GM12878 (cell line): ENCODE results near the gene ZNF174. TPM values are rescaled to one million over a fixed set of nuclear protein-coding genes. Genes with fewer than 3 reads are reported as not detected.

ENCODE experiments used
- BHLHE40 ChIP-seq, 2 experiments: fragments of 450-650 bp in 1 of 2; IDR thresholded peaks; 2 replicates each; pipeline ENCODE4 v1.6.1; 2011 to 2017; ENCODE audit warnings: low read depth in 2 of 2, borderline replicate concordance in 1 of 2, improper control_type of control experiment in 1 of 2, low read length in 1 of 2, mild to moderate bottlenecking in 1 of 2
- TAF1 ChIP-seq: IDR thresholded peaks from 2 replicates; pipeline ENCODE4 v1.6.1; 2011; ENCODE audit warnings: mild to moderate bottlenecking, low read depth, low read length, borderline replicate concordance
- ZNF384 ChIP-seq: IDR thresholded peaks from 2 replicates; pipeline ENCODE4 v1.6.1; 2012; ENCODE audit warnings: low read depth, mild to moderate bottlenecking, low read length, improper control_type of control experiment, borderline replicate concordance
- polyA plus RNA-seq, 11 experiments: library from polyadenylated mRNA; depleted of rRNA in 4 of 11; unstranded in 6 of 11; stranded (reverse) in 5 of 11; fragments of >200 nt; fragmentation: Nextera tagmentation in 4 of 11; fragmentation: Illumina TruSeq in 1 of 11; extraction: Ambion mirVana in 4 of 11; extraction: Trizol in 1 of 11; gene quantifications; 1 replicate in 1 of 11; 2 replicates in 10 of 11; pipeline versions ENCODE4 v1.2.1 to v1.2.3, GENCODE V29; 2011 to 2016; ENCODE audit warnings: inconsistent platforms in 2 of 11, missing spikeins in 2 of 11, low read depth in 1 of 11
- total RNA-seq, 4 experiments: library from RNA; depleted of rRNA in 3 of 4; stranded (reverse); fragments of >200 nt in 3 of 4; fragmentation: Illumina TruSeq in 1 of 4; extraction: Trizol in 1 of 4; gene quantifications; 2 replicates each; pipeline versions ENCODE4 v1.2.1 to v1.2.3, GENCODE V29; 2013 to 2021
- TF ChIP-seq, protein P1 (sequence below): fragments of 450-650 bp; IDR thresholded peaks from 2 replicates; pipeline ENCODE4 v1.6.1; 2016; ENCODE audit warnings: mild to moderate bottlenecking, moderate library complexity, borderline replicate concordance
- TF ChIP-seq, protein P2 (sequence below): fragments of 450-650 bp; IDR thresholded peaks from 2 replicates; pipeline ENCODE4 v1.6.1; 2016; ENCODE audit warnings: mild to moderate bottlenecking
- TF ChIP-seq, protein P3 (sequence below): fragments of 450-650 bp; IDR thresholded peaks from 2 replicates; pipeline ENCODE4 v1.6.1; 2017; ENCODE audit warnings: mild to moderate bottlenecking, moderate library complexity
- TF ChIP-seq, protein P4 (sequence below): IDR thresholded peaks from 2 replicates; pipeline ENCODE4 v1.6.1; 2012; ENCODE audit warnings: low read depth, low read length, improper control_type of control experiment
- TF ChIP-seq, protein P5 (sequence below): IDR thresholded peaks from 2 replicates; pipeline ENCODE4 v1.6.1; 2012; ENCODE audit warnings: low read depth, low read length, improper control_type of control experiment

ZNF174 gene
- total and polyA plus RNA-seq, 10 of the 15 experiments (the other 5 are each of a cell fraction or from before 2014, with no cell fraction given), result 3.0 to 14.3 (median 10.1) TPM

DNA sequence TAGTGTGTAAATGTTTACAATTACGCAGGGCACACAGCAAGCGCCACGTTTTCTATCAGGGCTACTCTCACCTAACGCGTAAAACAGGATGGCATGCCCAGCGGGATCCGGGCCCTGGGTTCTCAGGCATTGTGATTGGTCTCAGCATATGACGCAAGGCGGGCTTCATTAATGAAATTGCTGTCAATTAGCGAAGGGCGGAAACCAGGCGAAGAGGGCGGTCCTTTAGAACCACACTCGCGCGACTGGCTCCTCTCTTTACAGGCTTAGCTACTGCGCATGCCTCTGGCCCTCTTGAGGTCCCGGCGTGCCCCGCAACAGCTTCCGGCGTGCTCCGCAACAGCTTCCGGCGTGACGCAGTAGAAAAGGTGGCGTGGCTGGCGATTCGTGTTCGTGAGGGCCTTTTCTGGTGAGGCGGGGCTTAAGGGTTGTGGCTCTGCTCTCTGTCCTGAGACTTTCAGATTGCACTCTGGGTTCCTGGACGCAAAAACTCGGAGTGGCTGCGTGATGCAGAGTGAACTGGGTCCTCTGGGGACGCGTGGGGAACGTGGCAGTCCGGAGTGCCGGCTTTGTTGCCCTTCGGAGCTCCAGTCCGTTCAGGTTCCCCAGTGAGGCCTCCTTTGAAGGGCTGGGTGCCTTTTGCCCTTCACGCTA, 36.1 kb upstream of the ZNF174 start (continued):
- TF ChIP-seq, protein P1, sequence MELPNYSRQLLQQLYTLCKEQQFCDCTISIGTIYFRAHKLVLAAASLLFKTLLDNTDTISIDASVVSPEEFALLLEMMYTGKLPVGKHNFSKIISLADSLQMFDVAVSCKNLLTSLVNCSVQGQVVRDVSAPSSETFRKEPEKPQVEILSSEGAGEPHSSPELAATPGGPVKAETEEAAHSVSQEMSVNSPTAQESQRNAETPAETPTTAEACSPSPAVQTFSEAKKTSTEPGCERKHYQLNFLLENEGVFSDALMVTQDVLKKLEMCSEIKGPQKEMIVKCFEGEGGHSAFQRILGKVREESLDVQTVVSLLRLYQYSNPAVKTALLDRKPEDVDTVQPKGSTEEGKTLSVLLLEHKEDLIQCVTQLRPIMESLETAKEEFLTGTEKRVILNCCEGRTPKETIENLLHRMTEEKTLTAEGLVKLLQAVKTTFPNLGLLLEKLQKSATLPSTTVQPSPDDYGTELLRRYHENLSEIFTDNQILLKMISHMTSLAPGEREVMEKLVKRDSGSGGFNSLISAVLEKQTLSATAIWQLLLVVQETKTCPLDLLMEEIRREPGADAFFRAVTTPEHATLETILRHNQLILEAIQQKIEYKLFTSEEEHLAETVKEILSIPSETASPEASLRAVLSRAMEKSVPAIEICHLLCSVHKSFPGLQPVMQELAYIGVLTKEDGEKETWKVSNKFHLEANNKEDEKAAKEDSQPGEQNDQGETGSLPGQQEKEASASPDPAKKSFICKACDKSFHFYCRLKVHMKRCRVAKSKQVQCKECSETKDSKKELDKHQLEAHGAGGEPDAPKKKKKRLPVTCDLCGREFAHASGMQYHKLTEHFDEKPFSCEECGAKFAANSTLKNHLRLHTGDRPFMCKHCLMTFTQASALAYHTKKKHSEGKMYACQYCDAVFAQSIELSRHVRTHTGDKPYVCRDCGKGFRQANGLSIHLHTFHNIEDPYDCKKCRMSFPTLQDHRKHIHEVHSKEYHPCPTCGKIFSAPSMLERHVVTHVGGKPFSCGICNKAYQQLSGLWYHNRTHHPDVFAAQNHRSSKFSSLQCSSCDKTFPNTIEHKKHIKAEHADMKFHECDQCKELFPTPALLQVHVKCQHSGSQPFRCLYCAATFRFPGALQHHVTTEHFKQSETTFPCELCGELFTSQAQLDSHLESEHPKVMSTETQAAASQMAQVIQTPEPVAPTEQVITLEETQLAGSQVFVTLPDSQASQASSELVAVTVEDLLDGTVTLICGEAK, result peak; percentile 86
- 0 out of 4 replicates have a peak, but pooled peaks of 1 of the 2 experiments have one; percentile 24 for TF ChIP-seq BHLHE40 (IDR thresholded peaks at IDR 0.05; ENCODE audit: borderline replicate concordance in 1 of 2, low read depth in 2 of 2, low read length in 1 of 2)
- TF ChIP-seq TAF1, result peak; percentile 51
- TF ChIP-seq, protein P2, sequence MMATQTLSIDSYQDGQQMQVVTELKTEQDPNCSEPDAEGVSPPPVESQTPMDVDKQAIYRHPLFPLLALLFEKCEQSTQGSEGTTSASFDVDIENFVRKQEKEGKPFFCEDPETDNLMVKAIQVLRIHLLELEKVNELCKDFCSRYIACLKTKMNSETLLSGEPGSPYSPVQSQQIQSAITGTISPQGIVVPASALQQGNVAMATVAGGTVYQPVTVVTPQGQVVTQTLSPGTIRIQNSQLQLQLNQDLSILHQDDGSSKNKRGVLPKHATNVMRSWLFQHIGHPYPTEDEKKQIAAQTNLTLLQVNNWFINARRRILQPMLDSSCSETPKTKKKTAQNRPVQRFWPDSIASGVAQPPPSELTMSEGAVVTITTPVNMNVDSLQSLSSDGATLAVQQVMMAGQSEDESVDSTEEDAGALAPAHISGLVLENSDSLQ, result peak; percentile 90
- TF ChIP-seq, protein P3, sequence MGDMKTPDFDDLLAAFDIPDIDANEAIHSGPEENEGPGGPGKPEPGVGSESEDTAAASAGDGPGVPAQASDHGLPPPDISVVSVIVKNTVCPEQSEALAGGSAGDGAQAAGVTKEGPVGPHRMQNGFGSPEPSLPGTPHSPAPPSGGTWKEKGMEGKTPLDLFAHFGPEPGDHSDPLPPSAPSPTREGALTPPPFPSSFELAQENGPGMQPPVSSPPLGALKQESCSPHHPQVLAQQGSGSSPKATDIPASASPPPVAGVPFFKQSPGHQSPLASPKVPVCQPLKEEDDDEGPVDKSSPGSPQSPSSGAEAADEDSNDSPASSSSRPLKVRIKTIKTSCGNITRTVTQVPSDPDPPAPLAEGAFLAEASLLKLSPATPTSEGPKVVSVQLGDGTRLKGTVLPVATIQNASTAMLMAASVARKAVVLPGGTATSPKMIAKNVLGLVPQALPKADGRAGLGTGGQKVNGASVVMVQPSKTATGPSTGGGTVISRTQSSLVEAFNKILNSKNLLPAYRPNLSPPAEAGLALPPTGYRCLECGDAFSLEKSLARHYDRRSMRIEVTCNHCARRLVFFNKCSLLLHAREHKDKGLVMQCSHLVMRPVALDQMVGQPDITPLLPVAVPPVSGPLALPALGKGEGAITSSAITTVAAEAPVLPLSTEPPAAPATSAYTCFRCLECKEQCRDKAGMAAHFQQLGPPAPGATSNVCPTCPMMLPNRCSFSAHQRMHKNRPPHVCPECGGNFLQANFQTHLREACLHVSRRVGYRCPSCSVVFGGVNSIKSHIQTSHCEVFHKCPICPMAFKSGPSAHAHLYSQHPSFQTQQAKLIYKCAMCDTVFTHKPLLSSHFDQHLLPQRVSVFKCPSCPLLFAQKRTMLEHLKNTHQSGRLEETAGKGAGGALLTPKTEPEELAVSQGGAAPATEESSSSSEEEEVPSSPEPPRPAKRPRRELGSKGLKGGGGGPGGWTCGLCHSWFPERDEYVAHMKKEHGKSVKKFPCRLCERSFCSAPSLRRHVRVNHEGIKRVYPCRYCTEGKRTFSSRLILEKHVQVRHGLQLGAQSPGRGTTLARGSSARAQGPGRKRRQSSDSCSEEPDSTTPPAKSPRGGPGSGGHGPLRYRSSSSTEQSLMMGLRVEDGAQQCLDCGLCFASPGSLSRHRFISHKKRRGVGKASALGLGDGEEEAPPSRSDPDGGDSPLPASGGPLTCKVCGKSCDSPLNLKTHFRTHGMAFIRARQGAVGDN, result peak; percentile 53
- TF ChIP-seq, protein P4, sequence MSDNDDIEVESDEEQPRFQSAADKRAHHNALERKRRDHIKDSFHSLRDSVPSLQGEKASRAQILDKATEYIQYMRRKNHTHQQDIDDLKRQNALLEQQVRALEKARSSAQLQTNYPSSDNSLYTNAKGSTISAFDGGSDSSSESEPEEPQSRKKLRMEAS, result 0 out of 2 replicates have a peak, but pooled peaks have one; percentile 23
- no peak for TF ChIP-seq ZNF384
- TF ChIP-seq, protein P5, sequence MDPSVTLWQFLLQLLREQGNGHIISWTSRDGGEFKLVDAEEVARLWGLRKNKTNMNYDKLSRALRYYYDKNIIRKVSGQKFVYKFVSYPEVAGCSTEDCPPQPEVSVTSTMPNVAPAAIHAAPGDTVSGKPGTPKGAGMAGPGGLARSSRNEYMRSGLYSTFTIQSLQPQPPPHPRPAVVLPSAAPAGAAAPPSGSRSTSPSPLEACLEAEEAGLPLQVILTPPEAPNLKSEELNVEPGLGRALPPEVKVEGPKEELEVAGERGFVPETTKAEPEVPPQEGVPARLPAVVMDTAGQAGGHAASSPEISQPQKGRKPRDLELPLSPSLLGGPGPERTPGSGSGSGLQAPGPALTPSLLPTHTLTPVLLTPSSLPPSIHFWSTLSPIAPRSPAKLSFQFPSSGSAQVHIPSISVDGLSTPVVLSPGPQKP, result peak; percentile 32; the same call in 1 of the 2 replicates
